ENCODE measurements around the gene RASAL3.

GRCh38 chr19:15463861-15464371 is 428 bp downstream of the RASAL3 start:
- TF ChIP-seq ZNF548 (tag by site-specific recombination; IDR thresholded peaks at IDR 0.05) (no peak), HOXC10 (CRISPR knock-in tag; IDR thresholded peaks at IDR 0.05) (no peak), ZNF677 (tag by site-specific recombination; IDR thresholded peaks at IDR 0.05) (no peak), ZNF146 (tag by site-specific recombination; IDR thresholded peaks at IDR 0.05) (no peak), KLF1 (tag by site-specific recombination; IDR thresholded peaks at IDR 0.05) (no peak), ZNF624 (tag by site-specific recombination; IDR thresholded peaks at IDR 0.05) (no peak), ZNF530 (tag by site-specific recombination; IDR thresholded peaks at IDR 0.05; ENCODE audit: low read depth) (no peak), ZNF768 (tag by site-specific recombination; IDR thresholded peaks at IDR 0.05) (no peak), ZNF664 (tag by site-specific recombination; IDR thresholded peaks at IDR 0.05) (no peak), ZNF24 (tag by site-specific recombination; IDR thresholded peaks at IDR 0.05) (no peak), MYNN (tag by site-specific recombination; IDR thresholded peaks at IDR 0.05; ENCODE audit: borderline replicate concordance) (no peak)
- TF ChIP-seq, protein P1, sequence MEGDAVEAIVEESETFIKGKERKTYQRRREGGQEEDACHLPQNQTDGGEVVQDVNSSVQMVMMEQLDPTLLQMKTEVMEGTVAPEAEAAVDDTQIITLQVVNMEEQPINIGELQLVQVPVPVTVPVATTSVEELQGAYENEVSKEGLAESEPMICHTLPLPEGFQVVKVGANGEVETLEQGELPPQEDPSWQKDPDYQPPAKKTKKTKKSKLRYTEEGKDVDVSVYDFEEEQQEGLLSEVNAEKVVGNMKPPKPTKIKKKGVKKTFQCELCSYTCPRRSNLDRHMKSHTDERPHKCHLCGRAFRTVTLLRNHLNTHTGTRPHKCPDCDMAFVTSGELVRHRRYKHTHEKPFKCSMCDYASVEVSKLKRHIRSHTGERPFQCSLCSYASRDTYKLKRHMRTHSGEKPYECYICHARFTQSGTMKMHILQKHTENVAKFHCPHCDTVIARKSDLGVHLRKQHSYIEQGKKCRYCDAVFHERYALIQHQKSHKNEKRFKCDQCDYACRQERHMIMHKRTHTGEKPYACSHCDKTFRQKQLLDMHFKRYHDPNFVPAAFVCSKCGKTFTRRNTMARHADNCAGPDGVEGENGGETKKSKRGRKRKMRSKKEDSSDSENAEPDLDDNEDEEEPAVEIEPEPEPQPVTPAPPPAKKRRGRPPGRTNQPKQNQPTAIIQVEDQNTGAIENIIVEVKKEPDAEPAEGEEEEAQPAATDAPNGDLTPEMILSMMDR (tag by site-specific recombination; IDR thresholded peaks at IDR 0.05), result no peak
- TF ChIP-seq, protein P2, sequence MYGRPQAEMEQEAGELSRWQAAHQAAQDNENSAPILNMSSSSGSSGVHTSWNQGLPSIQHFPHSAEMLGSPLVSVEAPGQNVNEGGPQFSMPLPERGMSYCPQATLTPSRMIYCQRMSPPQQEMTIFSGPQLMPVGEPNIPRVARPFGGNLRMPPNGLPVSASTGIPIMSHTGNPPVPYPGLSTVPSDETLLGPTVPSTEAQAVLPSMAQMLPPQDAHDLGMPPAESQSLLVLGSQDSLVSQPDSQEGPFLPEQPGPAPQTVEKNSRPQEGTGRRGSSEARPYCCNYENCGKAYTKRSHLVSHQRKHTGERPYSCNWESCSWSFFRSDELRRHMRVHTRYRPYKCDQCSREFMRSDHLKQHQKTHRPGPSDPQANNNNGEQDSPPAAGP (tag by site-specific recombination; IDR thresholded peaks at IDR 0.05), result no peak
- TF ChIP-seq, protein P3, sequence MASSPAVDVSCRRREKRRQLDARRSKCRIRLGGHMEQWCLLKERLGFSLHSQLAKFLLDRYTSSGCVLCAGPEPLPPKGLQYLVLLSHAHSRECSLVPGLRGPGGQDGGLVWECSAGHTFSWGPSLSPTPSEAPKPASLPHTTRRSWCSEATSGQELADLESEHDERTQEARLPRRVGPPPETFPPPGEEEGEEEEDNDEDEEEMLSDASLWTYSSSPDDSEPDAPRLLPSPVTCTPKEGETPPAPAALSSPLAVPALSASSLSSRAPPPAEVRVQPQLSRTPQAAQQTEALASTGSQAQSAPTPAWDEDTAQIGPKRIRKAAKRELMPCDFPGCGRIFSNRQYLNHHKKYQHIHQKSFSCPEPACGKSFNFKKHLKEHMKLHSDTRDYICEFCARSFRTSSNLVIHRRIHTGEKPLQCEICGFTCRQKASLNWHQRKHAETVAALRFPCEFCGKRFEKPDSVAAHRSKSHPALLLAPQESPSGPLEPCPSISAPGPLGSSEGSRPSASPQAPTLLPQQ (tag by site-specific recombination; IDR thresholded peaks at IDR 0.05), result no peak
